ENCODE data around the gene LRRC32. TPM values are rescaled to one million over a fixed set of nuclear protein-coding genes. Genes with fewer than 3 reads are reported as not detected.

The LRRC32 gene
- total RNA-seq, 4 donors from 2014 or later, result 19.1 to 87.5 (median 45.3) TPM

DNA sequence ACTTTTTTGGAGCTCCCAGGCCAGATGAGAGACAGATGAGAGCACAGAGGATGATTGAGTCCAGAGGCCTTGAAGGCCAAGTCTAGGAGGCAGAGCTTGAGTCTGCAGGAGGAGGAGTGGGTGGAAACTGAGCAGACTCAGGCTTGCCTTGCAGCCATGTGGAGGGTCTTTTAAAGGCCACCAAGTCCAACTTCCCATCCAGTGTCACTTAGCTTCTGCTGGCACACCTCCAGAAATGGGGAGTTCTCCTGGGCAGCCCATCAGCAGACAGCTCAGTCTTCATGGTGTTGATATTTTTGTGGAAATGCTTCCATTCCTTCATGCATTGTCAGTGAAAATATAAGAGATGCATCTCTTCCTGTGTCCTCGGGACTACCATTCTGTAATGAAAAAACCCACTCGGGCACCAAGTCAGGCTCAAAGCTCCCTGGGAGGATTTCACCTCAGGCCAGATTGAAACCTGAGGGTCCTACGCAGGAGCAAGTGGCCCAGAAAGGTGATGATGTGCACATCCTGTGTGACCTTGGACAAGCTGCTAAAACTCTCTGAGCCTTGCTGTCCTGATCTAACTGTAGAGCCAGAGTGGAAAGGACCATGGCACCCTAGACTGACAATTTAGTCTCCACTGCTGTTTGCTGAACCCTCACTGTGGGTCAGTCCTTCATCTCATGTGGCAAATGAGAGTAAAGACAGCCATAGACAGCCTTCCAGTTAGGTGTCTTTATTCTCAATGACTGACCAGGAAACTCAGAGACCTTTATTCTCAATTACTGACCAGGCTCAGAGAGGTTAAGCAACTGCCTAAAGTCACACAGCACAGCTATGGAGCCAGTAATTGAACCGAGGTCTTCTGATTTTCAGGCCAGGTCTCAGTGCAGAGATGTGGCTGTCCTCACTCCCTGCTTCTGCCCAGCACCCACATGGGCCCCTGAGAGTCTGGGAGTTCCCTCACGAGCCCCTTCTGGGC lies 2.9 kb upstream of the LRRC32 start:
- Histone ChIP-seq H3K4me1 (peaks cover 34 to 51% (median 42%) of the 10 kb centered on the region in 4 donors), H3K36me3 (no peaks in the 10 kb centered on the region), H3K27ac (replicated peaks in 1 of 4) (no peak overlapping the region), H3K4me3 (no peak overlapping the region), H3K27me3 (peaks cover 0 to 29% (median 4%) of the 10 kb centered on the region in 4 donors), H3K9me3 (no peaks in the 10 kb centered on the region)
- intact Hi-C loops (cut with DNase I), result loop anchor here (10.0 kb wide), 1 partner anchor 69 kb away; no protein-coding TSS in a partner anchor
- TF ChIP-seq POLR2AphosphoS5 (IDR thresholded peaks at IDR 0.05) (no peak), EP300 (IDR thresholded peaks at IDR 0.05) (no peak), POLR2A (IDR thresholded peaks at IDR 0.05; ENCODE audit: low read depth) (no peak)
- TF ChIP-seq, protein P1, sequence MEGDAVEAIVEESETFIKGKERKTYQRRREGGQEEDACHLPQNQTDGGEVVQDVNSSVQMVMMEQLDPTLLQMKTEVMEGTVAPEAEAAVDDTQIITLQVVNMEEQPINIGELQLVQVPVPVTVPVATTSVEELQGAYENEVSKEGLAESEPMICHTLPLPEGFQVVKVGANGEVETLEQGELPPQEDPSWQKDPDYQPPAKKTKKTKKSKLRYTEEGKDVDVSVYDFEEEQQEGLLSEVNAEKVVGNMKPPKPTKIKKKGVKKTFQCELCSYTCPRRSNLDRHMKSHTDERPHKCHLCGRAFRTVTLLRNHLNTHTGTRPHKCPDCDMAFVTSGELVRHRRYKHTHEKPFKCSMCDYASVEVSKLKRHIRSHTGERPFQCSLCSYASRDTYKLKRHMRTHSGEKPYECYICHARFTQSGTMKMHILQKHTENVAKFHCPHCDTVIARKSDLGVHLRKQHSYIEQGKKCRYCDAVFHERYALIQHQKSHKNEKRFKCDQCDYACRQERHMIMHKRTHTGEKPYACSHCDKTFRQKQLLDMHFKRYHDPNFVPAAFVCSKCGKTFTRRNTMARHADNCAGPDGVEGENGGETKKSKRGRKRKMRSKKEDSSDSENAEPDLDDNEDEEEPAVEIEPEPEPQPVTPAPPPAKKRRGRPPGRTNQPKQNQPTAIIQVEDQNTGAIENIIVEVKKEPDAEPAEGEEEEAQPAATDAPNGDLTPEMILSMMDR (IDR thresholded peaks at IDR 0.05), result no peak
- DNase-seq (ENCODE audit: extremely low spot score), result no peak
- WGBS, result 93% methylated on average over 5 of the region's 5 CpGs

DNA sequence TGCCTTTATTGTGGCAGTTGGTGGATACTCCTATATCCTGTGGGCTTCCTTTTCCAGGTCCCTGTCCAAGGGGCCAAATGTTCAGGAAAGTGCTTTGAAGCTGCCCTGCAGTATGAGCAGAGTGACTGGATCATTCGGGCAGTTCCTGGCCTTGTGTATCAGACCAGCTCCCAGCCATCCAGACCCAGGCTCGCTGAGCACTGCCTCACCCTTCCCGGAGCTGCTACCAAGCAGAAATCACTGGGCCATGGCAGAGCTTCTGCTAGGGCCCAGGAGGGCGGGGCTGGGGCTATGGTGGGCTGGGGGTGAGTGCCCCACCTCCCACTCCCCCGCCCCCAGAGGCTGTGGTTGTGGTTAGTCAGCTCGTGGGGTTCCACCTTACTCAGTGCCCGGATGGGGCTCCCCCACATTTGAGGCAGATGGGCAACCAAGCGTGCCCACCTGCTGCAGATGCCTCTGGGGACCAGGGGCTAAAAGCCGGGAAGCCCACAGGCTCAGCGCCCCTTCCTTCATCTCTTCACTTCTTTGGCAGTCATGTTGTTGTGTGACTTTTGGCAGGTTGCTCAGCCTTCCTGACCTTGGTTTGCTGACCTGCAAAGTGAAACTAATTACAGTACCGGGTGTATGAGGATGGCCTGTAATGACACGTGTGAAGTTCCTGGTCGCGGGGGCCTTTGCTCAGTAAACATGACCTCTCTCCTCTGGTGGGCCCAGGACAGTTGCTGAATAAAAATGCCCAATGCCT lies 2.1 kb upstream of the LRRC32 start:
- intact Hi-C loops (cut with DNase I), result loop anchor here (10.0 kb wide), 1 partner anchor 68 kb away; no protein-coding TSS in a partner anchor

DNA sequence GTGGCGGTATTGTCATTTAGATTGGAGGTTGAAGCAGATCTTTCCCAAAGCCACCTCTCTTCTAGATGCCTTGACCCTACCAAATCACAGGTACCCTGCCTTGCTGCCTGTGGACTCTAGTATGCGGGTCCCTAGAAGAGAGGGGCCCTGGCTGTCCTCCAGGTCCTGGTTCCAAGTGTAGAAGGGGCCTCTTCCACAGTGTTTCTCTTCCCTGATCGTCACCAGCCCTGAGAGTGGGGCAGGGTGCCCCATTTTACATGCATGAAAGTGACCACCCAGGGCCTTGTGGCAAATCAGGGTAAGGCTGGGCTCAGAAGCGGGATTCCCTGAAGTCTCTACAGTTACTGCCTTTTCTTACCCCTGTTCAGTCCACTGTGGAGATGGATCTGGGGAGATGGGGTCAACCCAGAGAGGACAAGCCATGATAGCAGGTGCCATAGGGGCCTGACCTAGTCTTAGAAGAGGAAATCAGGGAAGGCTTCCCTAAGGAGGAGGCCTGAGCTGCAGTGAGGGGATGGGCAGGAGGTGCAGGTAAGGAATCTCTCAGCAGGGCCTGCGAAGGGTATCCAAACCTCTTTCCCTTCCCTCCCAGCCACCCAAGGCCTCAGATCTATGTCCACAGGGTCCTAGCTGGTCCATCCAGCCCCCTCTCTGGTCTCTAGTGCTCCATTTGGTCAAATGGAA lies 1.2 kb upstream of the LRRC32 start:
- Histone ChIP-seq H3K4me3 (no peak overlapping the region), H3K27me3 (peaks cover 0 to 30% (median 4%) of the 10 kb centered on the region in 4 donors), H3K9me3 (no peaks in the 10 kb centered on the region), H3K4me1 (peaks cover 31 to 48% (median 37%) of the 10 kb centered on the region in 4 donors), H3K36me3 (no peaks in the 10 kb centered on the region), H3K27ac (replicated peaks in 1 of 4) (peak overlapping the region; percentile 62 to 83 (median 79))
- 89% methylated on average over 5 of the region's 5 CpGs for WGBS
- TF ChIP-seq EP300 (IDR thresholded peaks at IDR 0.05) (no peak), POLR2A (IDR thresholded peaks at IDR 0.05; ENCODE audit: low read depth) (no peak), POLR2AphosphoS5 (IDR thresholded peaks at IDR 0.05) (no peak)
- TF ChIP-seq, protein P1 (IDR thresholded peaks at IDR 0.05), result no peak
- intact Hi-C loops (cut with DNase I), result loop anchor here (10.0 kb wide), 1 partner anchor 67 kb away; no protein-coding TSS in a partner anchor
- DNase-seq (ENCODE audit: extremely low spot score), result no peak

More for the DNA sequence above, 2.1 kb upstream of the LRRC32 start:
- Histone ChIP-seq H3K36me3 (no peaks in the 10 kb centered on the region), H3K4me1 (peaks cover 32 to 49% (median 40%) of the 10 kb centered on the region in 4 donors), H3K4me3 (no peak overlapping the region), H3K27ac (replicated peaks in 1 of 4) (peak overlapping the region in 1 of 4 donors; percentile 83), H3K27me3 (peaks cover 0 to 30% (median 4%) of the 10 kb centered on the region in 4 donors), H3K9me3 (no peaks in the 10 kb centered on the region)
- WGBS, result 60% methylated on average over 8 of the region's 14 CpGs
- DNase-seq (ENCODE audit: extremely low spot score), result no peak
- TF ChIP-seq, protein P1 (IDR thresholded peaks at IDR 0.05), result no peak
- no peak for TF ChIP-seq POLR2A (IDR thresholded peaks at IDR 0.05; ENCODE audit: low read depth)
- no peak for TF ChIP-seq EP300 (IDR thresholded peaks at IDR 0.05)
- no peak for TF ChIP-seq POLR2AphosphoS5 (IDR thresholded peaks at IDR 0.05)

DNA sequence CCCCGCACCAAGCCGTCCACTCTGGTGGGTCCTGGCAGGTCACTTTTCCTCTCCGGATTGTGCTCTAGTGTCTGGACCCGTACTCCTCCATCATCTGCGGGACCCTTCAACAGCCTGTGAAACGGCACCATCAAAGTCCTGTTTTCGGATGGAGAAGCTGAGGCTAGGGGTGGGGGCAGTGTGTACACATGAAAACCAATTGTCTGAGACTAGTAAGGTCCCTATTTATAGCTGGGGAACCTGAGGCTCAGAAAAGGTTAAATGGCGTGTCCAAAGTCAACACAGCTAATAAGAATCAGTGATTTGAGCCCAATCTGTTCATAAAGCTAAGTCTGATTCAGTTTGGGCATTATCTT lies 668 bp upstream of the LRRC32 start:
- Histone ChIP-seq H3K4me1 (peaks cover 31 to 52% (median 43%) of the 10 kb centered on the region in 4 donors), H3K4me3 (peak overlapping the region; percentile 59 to 74 (median 64))

More for the DNA sequence above, 668 bp upstream of the LRRC32 start:
- Histone ChIP-seq H3K27ac (replicated peaks in 1 of 4) (peak overlapping the region; percentile 62 to 83 (median 79)), H3K9me3 (no peaks in the 10 kb centered on the region), H3K36me3 (no peaks in the 10 kb centered on the region), H3K27me3 (peaks cover 0 to 30% (median 4%) of the 10 kb centered on the region in 4 donors)
- intact Hi-C loops (cut with DNase I), result loop anchor here (10.0 kb wide), 1 partner anchor 66 kb away; no protein-coding TSS in a partner anchor
- DNase-seq (ENCODE audit: extremely low spot score), result no peak
- 36% methylated on average over 6 of the region's 8 CpGs for WGBS
- TF ChIP-seq POLR2AphosphoS5 (IDR thresholded peaks at IDR 0.05) (no peak), EP300 (IDR thresholded peaks at IDR 0.05) (no peak), POLR2A (IDR thresholded peaks at IDR 0.05; ENCODE audit: low read depth) (no peak)
- TF ChIP-seq, protein P1 (IDR thresholded peaks at IDR 0.05), result no peak
